Fibroblast of skin of left quadriceps (primary cell): ENCODE results near the gene GNA15.
"Not testable (repeated sequence)": the region's sequence is repeated elsewhere in the genome, so short reads cannot be mapped to it uniquely, and the experiment has no call there.

Experiments used
- DNase-seq, 2 experiments: peaks; one replicate each; pipeline ENCODE4 v3.0.0-alpha.2; 2013; ENCODE audit warnings: low read depth in 2 of 2

Gene GNA15

DNA sequence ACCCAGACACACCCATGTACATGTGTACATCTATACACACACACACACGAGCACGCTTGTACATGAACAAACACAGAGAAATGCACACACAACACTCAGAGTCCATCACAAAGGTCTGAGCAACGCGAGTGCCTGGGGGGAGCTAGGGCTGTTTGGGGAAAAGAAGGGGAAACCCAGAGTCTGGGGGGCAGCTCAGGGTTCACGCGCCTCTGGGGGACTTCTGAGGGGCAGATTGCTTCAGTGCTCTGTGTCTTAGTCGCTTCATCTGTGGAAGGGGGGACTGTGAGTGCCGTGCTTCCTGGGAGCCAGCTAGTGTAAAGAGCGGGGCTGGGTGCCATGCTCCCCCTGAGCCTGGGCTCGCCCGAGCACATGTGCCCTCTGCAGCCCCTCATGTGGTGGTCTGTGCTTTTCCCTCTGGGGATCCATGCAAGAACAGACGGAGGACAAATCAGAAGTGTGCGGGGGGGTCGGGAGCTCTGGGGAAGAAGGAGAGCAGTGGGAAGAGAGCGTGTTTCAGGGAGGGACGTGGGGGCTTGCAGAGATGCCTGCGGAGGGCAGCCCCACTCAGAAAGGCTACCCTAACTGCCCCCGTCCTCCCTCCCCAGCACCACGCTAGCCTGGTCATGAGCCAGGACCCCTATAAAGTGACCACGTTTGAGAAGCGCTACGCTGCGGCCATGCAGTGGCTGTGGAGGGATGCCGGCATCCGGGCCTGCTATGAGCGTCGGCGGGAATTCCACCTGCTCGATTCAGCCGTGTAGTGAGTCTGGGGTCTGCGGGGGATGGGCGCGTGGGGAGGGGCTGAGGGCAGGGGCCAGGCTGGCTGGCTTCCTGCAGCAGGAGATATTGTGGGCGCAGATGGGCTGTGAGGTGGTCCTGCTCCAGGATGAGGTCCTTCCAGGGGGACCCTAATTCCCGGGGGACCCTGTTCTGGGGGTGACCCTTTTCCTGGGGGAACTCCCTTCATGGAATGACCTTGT is 14.0 kb downstream of the GNA15 start:
- DNase-seq, result no peak

DNA sequence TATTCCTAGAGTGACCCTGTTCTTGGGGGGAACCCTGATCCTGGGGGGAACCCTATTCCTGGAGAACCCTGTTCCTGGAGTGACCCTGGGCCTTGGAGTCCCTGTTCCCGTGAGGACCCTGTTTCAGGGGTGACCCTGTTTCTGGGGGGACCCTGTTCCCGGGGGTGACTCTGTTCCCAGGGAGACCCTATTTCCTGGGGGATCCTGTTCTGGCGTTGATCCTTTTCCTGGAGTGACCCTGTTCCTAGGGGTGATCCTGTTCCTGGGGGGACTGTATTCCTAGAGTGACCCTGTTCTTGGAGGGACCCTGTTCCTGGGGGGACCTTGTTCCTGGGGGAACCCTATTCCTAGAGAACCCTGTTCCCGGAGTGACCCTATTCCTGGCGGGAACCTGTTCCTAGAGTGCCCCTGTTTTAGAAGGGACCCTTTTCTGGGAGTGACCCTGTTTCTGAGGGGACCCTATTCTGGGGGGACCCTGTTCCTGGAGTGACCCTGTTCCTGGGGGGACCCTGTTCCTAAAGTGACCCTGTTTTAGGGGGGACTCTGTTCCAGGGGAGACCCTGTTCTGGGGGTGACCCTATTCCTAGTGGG is 15.0 kb downstream of the GNA15 start:
- no peak for DNase-seq

DNA sequence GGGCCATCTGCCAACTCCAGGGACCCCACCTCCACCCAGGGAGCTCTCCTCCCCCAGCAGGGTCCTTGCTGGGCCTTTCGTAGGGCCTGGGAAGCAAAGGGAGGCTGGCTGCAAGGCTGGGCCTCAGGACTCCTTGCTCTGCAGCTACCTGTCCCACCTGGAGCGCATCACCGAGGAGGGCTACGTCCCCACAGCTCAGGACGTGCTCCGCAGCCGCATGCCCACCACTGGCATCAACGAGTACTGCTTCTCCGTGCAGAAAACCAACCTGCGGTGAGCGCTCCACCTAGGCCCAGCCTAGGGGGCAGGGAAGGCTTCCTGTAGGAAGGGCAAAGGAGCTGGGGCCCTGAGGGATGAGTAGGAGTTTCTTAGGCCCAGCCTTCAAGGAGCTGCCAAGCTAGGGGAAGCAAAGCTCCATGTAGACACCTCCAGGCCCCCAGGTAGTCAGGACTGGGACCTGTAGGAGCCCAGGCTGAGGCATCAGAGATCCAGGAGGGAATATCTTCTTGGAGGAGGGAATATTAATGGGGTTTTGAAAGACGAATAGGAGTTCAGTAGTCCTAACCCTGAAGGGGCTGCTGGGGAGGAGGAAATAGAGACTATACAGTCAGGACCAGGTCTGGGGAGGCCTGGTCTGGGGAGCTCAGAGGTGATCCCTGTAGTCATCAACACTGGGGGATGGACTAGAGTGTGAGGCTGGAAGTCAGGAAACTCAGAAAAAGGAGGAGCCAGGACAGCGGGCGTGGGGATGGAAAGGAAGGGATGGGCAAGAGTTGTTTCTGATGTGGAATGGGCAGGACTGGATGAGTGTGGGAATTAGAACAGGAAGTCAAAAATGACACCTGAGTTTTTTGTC is 16.0 kb downstream of the GNA15 start:
- DNase-seq, result no peak

DNA sequence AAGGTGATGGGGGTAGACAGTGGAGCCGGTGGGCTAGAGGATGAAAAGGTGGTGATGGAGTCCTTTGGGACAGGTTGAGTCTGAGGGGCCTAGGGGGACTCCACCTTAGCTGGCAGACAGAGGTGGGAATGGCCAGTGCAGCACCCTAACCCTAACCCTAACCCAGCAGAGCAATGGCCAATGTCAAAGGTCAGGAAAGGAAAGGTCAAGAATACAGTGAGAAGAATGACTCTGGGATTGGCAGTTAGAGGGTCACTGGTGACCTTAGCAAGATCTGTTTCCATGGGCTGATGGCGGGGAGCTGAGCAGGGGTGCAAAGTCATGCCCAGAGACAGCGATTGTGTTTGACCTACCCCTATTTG is 16.6 kb downstream of the GNA15 start:
- no peak for DNase-seq

DNA sequence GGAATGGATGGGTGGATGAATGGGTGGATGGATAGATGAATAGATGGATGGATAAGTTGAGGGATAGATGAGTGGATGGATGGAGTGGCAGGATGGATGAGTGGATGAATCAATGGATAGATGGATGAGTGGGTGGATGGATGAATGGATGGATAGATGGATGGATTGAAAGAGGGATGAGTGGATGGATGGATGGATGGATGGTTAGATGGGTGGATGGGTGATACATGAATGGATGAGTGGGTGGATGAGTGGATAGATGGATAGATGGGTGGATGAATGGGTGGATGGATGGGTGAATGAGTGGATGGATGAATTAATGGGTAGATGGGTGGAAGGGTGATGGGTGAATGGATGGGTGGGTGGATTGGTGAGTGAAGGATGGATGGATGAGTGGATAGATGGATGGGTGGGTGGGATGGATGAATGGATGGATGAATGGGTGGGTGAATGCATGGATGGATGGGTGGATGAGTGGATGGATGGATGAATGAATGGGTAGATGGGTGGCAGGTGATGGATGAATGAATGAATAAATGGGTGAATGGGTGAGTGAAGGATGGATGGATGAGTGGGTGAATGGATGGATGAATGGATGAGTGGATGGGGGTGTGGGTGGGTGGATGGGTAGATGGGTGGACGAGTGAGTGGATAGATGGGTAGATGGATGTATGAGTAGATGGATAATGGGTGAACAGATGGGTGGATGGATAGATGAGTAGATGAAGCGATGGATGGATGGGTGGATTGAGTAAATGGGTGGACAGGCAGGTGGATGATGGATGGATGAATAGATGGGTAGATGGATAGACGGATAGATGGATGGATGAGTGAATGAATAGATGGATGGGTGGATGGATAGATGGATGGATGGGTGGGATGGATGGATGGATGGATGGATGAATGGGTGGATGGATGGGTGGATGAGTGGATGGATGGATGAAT is 17.7 kb downstream of the GNA15 start:
- DNase-seq, result no peak

DNA sequence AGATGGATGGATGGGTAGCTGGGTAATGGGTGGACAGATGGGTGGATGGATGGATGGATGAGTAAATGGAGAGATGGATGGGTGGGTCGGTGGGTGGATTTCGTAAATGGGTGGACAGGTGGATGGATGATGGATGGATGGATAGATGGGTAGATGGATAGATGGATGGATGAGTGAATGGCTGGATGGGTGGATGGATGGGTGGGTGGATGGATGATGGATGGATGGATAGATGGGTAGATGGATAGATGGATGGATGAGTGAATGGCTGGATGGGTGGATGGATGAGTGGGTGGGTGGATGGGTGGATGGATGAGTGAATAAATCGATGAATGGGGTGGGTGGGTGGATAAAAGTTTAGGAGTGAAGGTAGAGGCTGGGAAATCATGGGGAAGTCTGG is 18.6 kb downstream of the GNA15 start:
- DNase-seq, result not testable (repeated sequence)

DNA sequence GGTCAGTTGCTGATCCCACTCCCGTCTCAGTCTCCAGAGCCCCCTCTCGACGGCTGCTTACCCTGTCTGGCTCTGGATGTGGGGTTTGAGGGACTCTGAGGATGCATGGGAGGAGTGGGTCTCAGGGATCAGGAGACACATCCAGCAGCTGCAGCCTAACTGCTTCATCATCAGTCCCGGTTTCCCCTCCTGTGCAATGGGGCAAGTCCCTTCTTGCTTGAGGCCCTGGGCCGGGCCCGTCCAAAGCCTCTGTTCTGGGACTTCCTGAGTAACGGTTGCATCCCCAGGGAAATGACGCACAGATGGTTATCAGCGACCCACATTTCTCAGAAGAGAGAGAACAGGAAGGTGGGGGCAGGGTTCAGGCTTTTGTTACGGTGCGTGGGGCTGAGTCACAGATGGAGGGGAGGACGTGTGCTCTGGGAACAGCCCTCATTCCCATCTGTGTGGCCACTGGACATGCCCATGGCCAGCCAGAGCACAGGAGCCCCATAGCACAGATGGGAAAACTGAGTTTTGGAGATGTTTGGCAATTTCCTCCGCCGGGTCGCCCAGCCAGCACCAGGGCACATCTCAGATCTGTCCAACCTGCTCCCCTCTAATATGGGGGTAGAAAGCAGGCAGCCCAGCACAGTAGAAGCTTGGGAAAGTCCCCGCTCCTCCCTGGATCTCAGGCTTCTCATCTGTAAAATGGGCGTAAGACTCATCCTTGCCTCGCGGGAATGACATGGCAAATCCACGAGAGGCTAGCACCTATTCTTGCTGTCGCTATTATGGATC is 19.3 kb downstream of the GNA15 start:
- DNase-seq, result peak; percentile 96 to 97

DNA sequence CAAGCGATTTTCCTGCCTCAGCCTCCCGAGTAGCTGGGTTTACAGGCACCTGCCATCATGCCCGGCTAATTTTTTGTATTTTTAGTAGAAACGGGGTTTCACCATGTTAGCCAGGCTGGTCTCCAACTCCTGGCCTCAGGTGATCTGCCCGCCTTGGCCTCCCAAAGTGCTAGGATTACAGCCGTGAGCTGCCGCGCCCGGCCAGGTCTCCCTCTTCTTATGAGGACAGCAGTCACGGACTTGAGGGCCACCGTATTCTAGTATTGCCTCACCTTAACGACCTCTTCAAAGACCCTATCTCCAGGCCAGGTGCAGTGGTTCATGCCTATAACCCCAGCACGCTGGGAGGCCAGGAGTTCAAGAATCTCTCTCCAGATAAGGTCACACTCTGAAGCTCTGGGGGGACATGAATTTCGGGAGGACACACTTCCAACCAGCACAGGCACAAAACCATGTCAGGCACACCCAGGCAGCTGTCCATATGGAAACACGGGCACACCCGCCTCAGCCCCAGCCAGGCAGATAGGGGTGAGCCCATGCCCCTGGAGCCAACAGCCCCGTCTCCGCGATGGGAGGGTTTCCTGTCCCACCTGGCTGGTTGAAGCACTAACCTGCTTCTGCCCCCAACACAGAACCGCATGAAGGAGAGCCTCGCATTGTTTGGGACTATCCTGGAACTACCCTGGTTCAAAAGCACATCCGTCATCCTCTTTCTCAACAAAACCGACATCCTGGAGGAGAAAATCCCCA is 21.4 kb downstream of the GNA15 start:
- DNase-seq, result no peak

DNA sequence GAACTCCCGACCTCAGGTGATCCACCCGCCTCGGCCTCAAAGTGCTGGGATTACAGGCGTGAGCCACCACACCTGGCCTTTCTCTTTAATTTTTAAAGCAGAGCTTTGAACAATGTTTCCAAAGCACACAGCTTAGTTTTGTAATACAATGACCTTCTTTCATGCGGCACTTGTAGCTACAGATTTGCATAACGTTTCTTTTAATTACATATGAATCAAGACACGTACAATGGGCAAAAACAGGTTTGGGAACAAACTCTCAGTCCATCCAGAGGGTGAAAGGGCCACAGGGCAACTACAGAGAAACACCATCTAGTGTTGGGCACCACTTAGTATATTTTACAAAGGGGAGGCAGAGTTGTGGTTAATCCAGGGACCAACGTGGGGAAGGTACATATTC is 23.7 kb downstream of the GNA15 start:
- no peak for DNase-seq

DNA sequence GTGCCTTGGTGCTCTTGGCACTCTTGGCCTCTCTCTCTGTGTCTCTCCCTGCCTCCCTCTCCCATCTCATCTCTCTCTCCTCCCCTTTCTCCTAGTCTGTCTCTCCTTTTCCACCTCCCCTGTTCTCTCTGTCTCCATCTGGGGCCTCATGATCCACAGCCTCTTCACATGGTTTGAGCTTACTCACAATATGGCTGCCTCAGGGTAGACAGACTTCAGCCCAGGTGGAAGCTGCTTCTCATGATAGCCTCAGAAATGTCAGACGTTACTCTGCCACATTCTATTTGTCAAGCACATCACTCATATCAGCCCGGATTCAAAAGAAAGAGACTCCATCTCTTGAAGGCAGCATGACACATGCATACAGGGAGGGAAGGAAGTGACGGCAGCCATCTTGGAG is 24.4 kb downstream of the GNA15 start:
- DNase-seq, result no peak

DNA sequence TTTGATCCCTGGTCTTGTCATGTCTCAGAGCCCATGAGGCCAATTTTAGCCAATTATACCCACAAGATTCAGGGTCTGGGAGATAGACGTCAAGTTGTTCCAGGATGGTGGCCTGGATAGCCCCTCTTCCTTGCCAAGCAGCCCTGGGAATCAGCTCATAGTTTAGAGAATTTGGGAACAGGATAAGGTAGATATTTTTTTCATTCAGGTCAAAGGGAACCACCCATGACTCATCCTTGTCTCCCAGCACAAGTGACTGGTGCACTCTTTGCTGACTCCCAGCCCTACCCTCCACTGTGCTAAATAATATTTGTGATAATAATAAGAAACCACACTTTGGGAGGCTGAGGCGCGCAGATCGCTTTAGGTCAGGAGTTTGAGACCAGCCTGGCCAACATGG is 25.6 kb downstream of the GNA15 start:
- DNase-seq, result no peak

DNA sequence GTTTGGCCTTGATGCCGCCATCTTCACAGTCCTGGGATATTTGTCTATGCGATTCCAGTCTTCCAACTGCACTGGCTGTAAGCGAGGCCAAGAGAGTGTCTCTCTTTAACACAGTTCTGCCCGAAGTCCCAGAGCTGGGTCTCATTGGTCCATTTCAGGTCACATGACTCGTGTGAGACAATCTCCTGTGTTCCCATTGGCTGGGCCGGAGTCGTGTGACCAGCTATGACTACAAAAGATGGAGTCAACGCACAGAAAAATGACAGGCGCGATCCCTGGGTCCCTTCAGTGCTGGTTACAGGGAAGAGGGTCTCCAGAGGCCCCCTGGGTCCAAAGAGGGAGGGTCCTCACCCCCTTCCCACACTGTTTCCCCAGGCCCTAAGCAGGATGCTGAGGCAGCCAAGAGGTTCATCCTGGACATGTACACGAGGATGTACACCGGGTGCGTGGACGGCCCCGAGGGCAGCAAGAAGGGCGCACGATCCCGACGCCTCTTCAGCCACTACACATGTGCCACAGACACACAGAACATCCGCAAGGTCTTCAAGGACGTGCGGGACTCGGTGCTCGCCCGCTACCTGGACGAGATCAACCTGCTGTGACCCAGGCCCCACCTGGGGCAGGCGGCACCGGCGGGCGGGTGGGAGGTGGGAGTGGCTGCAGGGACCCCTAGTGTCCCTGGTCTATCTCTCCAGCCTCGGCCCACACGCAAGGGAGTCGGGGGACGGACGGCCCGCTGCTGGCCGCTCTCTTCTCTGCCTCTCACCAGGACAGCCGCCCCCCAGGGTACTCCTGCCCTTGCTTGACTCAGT is 26.8 kb downstream of the GNA15 start:
- no peak for DNase-seq

DNA sequence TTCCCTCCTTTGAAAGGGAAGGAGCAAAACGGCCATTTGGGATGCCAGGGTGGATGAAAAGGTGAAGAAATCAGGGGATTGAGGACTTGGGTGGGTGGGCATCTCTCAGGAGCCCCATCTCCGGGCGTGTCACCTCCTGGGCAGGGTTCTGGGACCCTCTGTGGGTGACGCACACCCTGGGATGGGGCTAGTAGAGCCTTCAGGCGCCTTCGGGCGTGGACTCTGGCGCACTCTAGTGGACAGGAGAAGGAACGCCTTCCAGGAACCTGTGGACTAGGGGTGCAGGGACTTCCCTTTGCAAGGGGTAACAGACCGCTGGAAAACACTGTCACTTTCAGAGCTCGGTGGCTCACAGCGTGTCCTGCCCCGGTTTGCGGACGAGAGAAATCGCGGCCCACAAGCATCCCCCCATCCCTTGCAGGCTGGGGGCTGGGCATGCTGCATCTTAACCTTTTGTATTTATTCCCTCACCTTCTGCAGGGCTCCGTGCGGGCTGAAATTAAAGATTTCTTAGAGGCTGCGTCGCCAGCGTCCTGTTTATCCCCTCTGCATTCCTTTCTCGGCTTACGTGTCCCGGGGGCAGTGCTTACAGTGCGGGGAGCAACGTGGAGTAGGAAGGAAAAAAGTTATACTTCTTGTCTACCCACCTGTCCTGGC is 27.5 kb downstream of the GNA15 start:
- DNase-seq, result peak in 1 of 2 experiments; percentile 23

DNA sequence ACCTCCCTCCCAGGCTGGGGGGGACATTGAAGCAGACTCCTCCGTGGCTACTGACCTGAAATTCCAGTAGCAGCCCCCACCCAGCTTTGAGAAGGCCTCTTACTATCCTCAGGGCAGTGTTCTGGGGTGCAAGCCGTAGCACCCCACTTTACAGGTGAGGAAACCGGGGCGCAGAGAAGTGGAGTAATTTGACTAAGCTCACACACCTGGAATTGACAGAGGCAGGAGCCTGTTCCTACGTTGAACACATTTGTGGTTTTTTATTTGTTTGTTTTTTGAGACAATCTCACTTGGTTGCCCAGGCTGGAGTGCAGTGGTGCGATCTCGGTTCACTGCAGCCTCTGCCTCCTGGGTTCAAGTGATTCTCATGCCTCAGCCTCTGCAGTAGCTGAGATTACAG is 28.1 kb downstream of the GNA15 start:
- DNase-seq, result no peak

DNA sequence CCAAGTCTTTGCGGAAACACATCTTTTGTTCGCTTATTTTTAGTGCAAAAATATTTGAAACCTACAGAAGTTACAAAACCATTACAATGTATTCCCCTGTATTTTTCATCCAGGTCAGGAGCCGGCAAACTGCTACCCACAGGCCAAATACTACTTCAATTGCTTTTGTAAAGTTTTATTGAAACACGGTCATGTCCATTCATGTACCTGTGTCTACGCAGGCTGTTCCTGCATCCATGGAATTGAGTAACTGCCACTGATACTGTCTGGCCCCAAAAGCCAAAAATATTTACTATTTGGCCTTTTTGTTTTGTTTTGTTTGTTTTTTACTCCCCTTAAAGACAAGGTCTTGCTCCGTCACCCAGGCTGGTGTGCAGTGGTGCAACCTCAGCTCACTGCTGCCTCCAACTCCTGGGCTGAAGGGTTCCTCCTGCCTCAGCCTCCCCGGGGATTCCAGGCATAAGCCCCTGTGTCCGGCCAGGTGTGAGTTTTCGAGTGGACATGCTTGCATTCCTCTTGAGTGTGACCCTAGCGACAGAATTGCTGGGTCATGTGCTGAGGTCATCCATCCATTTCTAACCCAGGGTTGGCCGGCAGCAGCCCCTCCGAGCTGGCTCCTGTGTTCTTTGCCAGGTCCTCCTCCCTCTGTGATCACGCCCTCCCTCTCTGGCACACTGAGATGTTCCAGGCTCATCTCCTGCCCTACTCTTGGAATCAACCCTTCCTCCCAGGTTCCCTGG is 31.9 kb downstream of the GNA15 start:
- no peak for DNase-seq

DNA sequence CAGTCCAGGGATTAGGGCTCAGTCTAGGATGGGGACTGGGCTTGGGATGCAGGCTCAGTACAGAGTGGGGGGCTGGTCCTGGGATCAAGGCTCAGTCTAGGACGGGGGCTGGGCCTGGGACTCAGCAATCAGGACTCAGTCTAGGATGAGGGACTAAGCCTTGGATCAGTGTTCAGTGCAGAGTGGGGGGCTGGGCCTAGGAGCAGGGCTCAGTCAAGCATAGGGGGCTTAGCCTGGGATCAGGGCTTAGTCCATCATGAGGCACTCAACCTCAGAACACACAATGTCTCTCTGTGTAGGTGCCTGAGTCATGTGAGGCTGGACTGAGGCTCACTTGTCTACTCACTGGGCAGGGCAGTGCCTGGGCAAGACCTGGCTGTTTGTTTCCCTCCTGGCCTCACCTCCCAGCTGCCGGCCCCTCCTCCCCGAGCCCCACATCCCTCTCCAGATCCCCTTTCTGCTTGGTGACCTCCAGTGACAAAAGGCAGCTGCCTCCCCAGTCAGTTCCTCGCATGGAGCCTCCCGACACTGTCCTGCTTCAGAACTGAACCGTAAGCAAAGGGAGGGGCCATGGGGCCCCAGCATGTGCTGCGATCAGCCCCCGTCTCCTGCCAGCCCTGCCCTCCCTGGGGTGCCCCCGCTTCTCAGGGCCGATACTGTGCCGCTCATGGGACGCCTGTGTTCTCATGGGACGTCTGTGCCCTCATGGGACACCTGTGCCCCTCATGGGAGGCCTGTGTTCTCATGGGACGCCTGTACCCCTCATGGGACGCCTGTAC is 36.2 kb downstream of the GNA15 start:
- no peak for DNase-seq

DNA sequence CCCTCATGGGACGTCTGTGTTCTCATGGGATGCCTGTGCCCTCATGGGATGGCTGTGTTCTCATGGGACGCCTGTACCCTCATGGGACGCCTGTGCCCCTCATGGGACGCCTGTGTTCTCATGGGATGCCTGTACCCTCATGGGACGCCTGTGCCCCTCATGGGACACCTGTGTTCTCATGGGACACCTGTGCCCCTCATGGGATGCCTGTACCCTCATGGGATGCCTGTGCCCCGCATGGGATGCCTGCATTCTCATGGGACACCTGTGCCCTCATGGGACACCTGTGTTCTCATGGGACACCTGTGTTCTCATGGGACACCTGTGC is 36.8 kb downstream of the GNA15 start:
- not testable (repeated sequence) for DNase-seq
